HG03342 (cell line): ENCODE measurements around the gene PEX5.

ENCODE experiments used
- ATAC-seq: cut with Tn5 transposase; IDR thresholded peaks from one replicate; pipeline ENCODE4 v1.9.1; 2021; ENCODE audit warnings: mild to moderate bottlenecking, moderate library complexity; ENCODE audit not compliant: unreplicated experiment

The PEX5 gene

DNA sequence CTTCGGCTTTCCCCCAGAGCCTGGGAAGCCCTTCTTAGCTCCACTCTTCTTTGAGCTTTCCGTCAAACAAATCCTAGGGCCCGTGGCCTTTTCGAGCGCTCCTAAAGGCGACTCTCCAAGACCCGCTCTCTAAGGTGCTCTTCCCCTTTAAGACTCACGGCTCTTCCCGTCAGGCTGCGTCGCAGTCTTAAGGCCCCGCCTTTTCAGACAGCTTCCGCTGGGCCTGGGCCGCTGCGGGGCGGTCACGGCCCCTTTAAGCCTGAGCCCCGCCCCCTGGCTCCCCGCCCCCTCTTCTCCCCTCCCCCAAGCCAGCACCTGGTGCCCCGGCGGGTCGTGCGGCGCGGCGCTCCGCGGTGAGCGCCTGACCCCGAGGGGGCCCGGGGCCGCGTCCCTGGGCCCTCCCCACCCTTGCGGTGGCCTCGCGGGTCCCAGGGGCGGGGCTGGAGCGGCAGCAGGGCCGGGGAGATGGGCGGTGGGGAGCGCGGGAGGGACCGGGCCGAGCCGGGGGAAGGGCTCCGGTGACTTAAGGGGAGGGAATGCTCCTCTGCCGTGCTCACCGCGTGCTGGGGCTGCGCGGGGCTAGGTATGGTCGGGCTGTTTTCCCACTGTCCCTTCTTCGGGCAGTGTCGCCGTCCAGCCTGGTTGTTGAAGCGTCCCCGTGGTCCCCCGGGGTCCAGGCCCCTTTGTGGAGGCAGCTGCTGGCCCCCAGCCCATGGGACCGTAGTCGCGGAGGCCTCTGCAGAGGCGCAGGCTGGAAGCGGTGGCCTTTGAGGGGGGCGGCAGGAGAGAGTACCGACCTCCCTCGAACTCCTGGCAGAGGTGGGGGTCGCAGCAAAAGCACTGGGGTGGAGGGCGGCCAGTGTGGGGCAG, at the start of gene PEX5:
Gene PEX5, plus strand, starts transcription at position 289 of the 870 bp plus-strand sequence. CDS start 692 bp downstream, outside the sequence.
- ATAC-seq, result peak; percentile 96

DNA sequence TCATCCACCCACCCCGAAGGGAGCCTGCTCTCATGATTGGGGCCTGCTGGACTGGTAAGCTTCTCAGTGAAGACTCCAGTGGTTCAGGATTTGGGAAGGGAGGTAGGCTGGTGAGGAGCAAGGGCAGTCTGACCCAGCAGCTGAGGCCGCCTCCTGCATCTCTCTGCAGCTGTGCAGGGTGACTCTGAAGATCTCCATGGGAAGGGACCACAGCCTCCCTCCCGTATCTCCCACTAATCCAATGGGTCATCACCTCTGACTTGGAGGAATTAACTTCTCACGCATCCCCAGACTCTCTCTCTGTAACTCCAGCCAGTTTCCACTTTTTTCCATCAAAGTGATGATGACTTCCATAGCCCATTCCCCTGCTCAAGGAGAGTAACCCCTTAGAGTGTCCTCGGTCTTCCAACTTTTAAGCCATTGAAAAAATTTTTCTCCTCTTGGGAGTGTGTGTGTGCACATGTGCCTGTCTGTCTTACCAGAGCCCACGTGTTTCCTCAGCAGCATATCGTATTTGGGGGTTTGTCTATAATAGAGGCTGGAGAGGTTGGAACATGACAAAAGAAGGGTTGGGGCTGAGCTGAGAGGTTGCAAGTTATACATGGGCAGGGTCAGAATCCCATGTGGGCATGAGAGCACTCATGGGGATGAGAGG, 48.0 kb upstream of the PEX5 start:
- ATAC-seq, result no peak

DNA sequence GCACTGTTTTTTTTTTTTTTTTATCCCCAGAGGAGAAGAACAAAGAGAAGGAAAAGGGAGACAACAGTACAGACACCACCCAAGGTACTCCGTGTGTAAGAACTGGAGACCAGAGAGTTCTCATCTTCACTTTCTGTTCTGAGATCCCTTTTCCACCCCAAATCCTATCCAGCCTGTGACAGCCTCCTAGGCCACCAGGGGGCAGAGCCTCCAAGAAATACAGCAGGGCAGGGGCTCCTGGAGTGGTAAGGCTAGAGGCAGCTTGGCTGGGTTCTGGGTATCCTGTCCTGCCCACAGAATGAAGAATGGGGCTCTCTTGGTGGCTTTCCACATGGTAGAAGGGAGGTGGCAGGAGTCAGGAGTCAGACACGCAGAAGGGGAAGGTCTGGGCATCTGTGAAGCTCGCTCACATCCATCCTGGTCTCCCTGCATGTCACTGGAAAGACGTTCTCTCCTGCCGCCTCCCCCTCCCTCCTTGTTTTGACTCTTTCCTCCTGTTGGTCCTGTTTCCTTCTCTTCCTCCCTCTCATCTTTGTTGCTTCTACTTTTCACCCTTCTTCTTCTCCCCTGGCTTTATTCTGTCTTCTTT, 47.3 kb upstream of the PEX5 start:
- ATAC-seq, result no peak

DNA sequence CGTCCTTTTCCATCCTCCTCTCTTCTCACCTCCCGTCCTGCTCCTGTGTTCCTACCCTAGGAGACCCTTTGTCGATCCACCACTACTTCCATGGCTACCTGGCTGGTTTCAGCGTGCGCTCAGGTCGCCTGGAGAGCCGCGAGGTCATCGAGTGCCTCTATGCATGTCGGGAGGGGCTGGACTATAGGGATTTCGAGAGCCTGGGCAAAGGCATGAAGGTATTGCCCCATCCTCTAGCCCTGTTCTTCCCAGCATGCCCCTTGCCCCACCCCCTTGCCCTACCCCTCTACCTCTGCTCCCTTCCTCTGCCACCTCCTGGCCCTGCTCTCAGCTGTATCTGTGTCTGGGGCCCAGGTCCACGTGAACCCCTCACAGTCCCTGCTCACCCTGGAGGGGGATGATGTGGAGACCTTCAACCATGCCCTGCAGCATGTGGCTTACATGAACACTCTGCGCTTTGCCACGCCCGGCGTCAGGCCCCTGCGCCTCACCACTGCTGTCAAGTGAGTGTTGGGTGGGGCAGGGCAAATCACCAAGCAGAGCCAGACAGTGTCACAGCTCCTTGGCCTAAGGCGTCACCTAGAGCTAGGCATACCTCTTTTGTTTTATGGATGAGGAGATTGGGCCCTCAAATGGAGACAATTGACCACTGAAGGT, 46.5 kb upstream of the PEX5 start:
- no peak for ATAC-seq

DNA sequence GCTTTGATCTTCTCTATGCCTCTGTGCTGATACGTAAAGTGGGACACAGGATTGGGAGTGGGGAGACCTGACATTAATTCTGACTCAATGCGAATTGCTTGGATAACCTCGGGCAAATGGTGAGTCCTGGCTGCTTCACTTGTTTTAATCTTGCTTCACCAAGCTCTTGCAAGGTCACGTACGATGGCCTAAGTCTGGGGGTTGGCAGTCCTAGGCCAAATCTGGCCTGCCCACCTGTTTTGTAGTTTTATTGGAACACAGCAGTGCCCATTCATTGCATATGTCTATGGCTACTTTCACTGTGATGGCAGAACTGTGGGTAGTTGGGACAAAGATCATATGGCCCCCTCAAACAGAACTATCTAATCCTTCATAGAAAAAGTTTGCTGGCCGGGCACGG, 45.9 kb upstream of the PEX5 start:
- no peak for ATAC-seq

DNA sequence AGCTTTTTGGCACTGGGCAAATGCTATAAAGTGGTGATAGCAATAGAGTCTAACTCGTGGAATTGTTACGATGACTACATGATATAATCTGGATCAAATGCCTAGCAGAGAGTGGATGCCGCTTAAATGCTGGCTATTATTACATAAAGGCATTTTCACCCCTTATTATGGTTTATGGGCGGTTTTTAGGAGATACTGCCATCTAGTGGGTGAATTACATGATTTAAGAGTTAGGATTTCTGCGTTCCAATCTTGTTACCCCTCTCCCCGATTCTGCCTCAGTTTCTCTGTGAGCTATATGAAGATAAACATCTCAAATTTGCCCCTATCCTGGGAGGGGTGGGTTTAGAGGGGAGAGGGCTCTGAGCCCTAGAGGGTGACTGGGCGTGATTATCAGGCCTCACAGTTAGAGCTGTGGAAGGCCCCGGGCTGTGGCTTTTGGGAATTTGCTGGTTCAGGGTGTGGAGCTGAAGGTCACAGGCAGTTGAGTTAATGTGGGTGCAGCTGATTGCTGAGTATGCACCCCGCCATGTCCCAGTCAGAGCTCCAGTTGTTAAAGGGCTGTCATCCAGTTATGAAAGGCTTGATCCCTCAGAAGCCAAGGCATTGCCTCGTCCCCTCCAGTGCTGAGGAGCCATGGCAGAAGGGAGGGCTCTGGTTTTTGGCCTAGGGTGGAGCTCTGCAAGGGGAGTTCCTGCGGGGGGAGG, 44.9 kb upstream of the PEX5 start:
- no peak for ATAC-seq

DNA sequence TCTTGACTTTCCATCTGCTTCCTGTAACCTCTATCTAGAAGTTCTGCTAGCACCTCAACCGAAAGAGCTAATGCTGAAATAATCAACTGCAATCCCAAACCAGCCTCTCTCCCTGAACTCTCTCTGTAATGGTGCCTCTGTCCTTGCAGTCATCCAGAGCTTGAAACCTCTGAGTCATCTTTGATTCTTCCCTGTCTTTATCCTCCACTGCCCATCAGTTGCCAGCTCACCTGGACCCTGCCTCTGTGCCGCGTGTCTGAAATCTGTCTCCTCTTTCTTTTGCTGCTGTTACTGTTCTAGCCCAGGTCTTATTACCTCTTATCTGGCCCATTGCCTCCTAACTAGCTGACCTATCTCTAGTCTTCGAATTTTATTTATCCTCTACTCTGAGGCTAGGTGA, 43.8 kb upstream of the PEX5 start:
- no peak for ATAC-seq

DNA sequence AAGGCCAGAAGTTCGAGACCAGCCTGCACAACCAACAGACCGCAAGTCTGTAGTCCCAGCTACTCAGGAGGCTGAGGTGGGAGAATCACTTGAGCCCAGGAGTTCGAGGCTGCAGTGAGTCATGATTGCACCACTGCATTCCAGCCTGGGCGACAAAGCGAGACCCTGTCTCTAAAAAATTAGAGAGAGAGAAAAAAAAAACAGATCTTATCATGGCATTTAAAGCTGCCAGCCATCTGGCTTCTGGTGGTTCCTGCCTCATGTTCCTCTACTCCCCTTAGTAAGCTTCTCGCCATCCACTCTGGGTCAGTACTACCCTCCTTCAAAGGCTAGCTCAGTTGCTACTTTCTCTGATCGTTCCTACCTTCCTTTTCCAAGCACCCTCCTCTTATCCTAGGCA, 43.3 kb upstream of the PEX5 start:
- ATAC-seq, result no peak

DNA sequence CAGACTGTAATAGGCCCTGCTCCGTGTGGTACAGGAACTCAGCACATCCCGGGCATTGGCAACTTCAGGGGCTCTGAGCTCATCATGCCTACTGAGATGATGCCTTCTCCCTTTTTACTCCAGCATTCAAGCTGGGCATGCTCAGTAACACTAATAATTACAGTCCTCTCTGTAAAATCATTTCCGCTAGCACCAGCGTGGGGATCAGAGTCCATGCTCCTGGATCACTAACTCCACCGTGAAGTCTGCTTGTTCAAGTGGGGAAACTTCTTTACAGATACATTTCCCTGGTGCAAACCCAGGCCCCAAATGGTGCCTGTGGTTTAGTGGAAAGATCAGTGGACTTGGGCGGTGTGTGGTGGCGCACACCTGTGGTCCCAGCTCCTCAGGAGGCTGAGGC, 42.6 kb upstream of the PEX5 start:
- no peak for ATAC-seq

DNA sequence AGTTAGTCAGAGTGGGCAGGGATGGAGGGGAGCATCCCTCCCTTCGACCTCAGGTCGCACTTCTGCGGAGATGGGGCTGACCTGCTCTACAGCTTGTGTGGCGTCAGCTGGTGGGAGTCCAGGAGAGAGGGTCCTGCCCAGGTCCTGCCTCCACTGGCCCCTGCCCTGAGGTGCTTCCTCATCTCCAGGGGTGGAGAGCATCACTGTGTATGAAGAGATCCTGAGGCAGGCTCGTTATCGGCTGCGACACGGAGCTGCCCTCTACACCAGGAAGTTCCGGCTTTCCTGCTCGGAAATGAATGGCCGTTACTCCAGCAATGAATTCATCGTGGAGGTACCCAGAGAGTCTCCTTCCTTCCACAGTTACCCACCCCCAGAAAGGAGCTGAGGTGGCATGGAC, 39.1 kb upstream of the PEX5 start:
- ATAC-seq, result no peak

DNA sequence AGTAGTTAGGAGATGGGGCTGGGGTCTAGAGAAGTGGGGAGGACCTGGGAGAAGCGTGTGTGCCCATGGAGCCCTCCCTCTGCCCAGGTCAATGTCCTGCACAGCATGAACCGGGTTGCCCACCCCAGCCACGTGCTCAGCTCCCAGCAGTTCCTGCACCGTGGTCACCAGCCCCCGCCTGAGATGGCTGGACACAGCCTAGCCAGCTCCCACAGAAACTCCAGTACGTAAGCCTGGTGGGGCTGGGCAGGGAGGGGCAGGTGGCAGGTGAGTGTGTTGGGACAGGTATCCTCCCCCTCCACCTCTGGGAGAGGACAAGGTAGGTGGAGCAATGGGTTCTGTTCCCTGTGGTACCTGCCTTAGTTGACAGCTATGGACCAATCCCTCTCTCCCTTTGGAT, 38.6 kb upstream of the PEX5 start:
- no peak for ATAC-seq

DNA sequence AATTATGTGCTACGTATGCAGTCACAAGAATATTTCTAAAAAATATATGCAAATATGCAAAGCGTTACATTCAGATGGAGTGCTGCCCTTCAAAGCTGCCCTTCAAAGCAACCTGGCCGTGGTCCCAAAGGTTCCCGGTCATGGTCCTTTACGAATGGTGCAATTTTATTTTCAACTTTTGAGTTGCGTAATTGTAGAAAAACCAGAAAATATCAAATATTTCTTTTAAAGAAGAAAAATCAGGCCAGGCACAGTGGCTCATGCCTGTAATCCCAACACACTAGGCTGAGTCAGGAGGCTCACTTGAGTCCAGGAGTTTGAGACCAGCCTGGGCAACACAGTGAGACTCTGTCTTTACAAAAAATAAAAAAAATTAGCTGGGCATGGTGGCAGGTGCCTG, 38.0 kb upstream of the PEX5 start:
- no peak for ATAC-seq

DNA sequence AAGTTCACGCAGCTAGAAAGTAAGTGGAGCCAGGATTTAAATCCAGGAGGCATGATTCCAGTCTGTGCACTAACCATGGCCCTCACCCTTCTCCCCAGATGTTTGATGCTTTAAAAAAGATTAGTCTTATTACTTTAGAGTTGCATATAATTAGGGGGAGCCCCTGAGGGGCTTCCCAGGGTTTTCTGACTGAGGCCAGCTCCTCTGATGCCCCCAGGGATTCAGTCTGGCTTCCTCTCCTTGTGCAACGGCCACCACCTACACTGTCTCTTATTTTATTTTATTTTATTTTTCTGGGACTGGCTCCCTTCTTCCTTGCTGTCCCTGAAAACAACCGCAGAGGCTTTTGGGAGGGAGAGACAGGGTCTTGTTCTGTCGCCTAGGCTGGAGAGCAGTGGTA, 36.7 kb upstream of the PEX5 start:
- no peak for ATAC-seq

DNA sequence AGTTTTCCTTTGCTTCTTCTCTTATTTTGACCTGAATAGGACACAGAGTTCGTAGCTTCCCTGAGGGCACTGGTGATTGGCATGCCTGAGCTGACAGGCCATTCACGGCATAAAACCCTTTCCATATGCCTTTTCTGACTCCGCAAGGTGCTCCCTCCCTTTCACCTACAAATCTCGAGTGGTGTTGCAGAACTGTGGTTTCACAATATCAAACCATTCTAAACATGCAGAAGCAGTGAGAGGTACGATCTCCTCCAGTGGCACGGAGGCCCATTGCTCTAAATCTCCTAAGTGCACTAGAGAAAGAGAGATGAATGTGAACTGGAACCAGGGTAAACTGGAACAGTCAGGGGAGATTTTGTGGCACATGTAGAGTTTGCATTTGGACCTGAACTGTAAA, 35.4 kb upstream of the PEX5 start:
- ATAC-seq, result no peak

DNA sequence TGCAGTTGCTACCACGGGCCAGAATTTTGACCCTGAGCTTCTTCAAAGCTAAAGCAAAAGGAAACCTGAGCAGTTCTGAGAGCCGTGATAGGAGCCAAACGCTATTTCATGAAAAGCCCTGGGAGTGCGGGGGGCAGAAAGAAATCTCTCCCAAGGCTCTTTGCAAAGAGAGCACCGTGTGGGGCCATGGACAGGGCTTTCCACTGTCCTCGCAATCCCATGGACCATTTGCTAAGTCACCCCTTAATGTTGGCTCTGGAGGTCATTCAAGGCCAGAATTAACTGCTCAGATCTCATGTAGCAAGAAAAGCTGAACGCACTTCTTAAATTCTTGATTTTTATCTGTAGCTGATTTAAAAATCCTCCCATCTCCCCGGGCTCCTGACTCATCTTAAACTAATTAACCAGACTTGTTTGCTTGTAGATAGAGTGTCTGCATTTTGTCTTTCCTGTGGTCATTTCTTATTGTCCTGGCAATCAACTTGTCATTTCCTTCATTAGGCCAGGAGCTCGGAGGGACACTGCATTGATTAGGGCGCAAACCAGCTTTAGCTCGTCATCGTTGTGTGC, 34.5 kb upstream of the PEX5 start:
- no peak for ATAC-seq

DNA sequence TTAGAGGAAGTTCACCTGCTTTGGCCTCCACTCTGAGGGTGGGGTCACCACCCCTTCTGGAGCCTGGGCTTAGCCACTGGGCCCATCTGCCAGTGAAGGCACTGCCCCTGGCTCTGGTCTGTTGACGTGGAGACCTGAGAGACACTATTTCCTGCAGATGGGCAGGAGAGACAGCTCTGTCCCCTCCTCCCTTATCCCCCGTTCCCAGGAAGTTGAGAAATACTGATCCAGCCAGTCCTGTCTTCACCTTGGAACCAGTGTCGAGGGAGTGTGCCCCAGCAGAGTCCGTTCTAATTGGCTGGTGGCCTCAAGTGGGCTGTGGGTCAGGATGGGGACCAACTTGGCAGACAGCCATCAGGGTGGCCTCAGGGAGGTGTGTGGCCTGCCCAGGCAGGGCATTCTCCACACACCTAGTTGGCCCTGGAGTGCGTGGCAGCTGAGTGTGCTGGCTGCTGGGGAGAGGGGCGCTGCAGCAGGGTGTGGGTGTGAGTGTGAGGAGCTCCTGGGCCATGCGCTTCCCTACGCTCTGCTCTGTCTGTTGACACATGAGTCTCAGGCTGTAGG, 33.9 kb upstream of the PEX5 start:
- no peak for ATAC-seq

DNA sequence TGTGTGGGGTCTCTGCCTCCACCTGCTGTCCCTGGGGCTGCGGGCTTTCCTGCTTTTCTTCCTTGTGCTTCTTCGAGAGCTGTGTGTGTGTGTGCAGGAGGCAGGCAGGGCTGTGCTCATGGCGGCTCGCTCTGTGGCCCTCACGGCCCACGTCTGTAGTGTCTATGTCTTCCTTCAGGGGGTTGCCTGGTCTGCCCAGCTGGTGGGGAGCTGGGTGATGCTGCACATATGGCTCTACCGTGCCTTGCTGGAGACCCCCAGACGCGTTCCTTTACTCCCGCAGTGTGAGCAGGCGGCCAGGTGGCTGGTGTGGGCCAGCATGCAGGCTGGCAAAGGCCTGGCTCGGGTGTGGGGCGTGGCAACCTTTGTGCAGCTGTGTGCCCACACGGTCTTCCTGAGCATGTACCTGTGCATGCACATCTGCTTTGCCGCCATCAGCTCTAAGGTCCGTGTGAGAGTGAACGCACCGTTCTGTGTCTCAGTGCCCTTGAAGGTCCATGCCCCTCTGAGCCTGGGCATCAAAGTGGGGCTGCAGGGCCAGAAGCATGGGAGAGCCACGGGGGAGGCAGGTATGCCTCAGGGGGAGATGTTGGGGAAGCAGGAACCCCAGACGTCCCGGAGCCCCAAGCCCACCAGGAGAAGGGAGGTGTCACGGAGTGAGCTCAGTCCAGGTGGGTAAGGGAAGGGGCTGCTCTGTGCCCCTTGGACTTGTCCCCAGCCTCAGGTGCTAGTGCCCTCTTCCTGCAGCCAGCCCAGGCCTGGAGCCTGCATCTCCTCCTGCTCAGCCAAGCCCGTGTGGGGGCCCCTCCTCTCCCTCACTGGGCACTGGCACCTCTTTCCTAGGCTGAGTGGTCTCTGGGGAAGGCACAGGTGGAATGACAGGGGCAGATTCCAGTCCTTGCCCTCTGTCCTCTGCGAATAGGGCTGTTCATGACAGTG, 33.0 kb upstream of the PEX5 start:
- ATAC-seq, result no peak

DNA sequence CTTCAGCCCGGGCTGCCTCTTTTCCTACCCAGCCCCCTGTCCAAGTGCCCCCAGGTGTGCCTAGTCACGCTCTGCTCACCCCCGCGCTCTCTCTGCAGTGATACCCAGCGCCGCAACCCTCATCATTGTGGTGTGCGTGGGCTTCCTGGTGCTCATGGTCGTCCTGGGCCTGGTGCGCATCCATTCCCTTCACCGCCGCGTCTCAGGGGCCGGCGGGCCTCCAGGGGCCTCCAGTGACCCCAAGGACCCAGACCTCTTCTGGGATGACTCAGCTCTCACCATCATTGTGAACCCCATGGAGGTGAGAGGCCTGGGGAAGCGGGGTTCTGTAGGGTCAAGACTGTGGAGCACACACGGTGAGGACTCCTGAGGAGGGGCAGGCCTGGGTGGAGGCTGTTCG, 32.1 kb upstream of the PEX5 start:
- ATAC-seq, result no peak
